ENCODE measurements around the gene MEGF10. TPM values are rescaled to one million over a fixed set of nuclear protein-coding genes. Genes with fewer than 3 reads are reported as not detected.

Gene MEGF10
- total and polyA plus RNA-seq, 2 of the 8 experiments (the other 6 are each of a cell fraction or from before 2014, with no cell fraction given): 38.2 to 53.1 TPM

DNA sequence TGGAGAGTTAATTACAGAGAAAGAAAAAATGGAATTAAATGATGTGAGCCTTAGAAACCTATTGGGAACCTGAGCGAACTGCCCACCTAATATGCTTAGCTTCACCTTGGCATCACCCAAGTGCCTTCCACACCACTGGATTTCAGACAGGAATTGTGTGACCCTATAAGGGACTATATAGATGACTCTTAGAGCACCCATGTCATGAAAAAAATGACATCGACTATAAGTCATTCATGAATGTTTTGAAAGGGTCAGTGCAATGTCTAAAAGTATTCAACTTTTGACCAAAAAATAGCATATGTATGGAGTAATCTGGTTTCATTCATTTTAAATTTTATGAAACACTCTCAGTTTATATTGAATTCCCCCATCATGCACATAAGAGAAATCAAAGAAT is 145.2 kb downstream of the MEGF10 start:
- ChIA-PET POLR2A (ENCODE audit: partially characterized antibody) (interaction anchor here (0.6 kb wide), 1 partner anchor 81 kb away, joined by 3 read pairs; no protein-coding TSS in a partner anchor), CTCF (ENCODE audit: partially characterized antibody) (interaction anchor here (0.6 to 1.7 kb wide), 3 partner anchors 10 to 62 kb away, joined by 3 to 4 read pairs (median 3); no protein-coding TSS in a partner anchor)
- no peak for FAIRE-seq
- H3K4ac ChIP-seq (replicated peaks; ENCODE audit: insufficient read length, low read depth, low read length): no peak overlapping the region
- no peak overlapping the region for H4K8ac ChIP-seq (ENCODE audit: extremely low read depth, insufficient read depth, low read length)
- no peaks in the 10 kb centered on the region for H3K9me3 ChIP-seq (ENCODE audit: insufficient read depth in 2 of 2, low read depth in 1 of 2, low read length in 1 of 2)
- 84% methylated on average over 2 of the region's 2 CpGs; no CpG with 5 or more reads in 1 of the 2 experiments for WGBS, 2 experiments (ENCODE audit: extremely low coverage in 1 of 2, insufficient coverage in 1 of 2, insufficient read length in 1 of 2, insufficient replicate concordance in 2 of 2, low coverage in 1 of 2, low lambda C conversion rate in 2 of 2, missing lambda C conversion rate in 1 of 2)
- no peaks in the 10 kb centered on the region for H4K20me1 ChIP-seq (replicated peaks in 1 of 2; ENCODE audit: control insufficient read depth in 1 of 2, insufficient read depth in 2 of 2, low read length in 2 of 2)
- H2BK20ac ChIP-seq (ENCODE audit: low read length): no peak overlapping the region
- no peaks in the 10 kb centered on the region for H3K23me2 ChIP-seq (ENCODE audit: low read depth, low read length)
- H3K36me3 ChIP-seq (ENCODE audit: control insufficient read depth in 2 of 4, insufficient read depth in 4 of 4, low read length in 3 of 4): peaks cover 0 to 7% (median under 1%) of the 10 kb centered on the region in 4 experiments; a peak in 1 of 8 replicates
- H3K79me1 ChIP-seq (ENCODE audit: low read depth, low read length): no peaks in the 10 kb centered on the region
- H3K14ac ChIP-seq (ENCODE audit: insufficient read length): no peak overlapping the region
- no peak overlapping the region for H3K18ac ChIP-seq (ENCODE audit: extremely low read depth, low read length)
- H2AFZ ChIP-seq (ENCODE audit: low read length): no peak overlapping the region
- H3K4me1 ChIP-seq (replicated peaks in 1 of 4; ENCODE audit: control insufficient read depth in 3 of 4, insufficient read depth in 4 of 4, low read length in 3 of 4): no peaks in the 10 kb centered on the region
- H2BK120ac ChIP-seq (replicated peaks; ENCODE audit: low read depth, low read length): no peak overlapping the region
- no peak for DNase-seq (ENCODE audit: low read depth in 1 of 2, low spot score in 2 of 2)
- no peak overlapping the region for H4K5ac ChIP-seq (ENCODE audit: insufficient read length, low read depth, low read length)
- no peaks in the 10 kb centered on the region for H3K79me2 ChIP-seq (ENCODE audit: control insufficient read depth in 1 of 2, insufficient read depth in 2 of 2, low read length in 2 of 2)
- no peak overlapping the region for H2BK12ac ChIP-seq (ENCODE audit: low read depth, low read length)
- no peak overlapping the region for H3K27ac ChIP-seq (ENCODE audit: low read depth, low read length)
- no peaks in the 10 kb centered on the region; a peak in 1 of 7 replicates for H3K27me3 ChIP-seq (replicated peaks in 1 of 4; ENCODE audit: control insufficient read depth in 3 of 4, extremely low read depth in 1 of 4, insufficient read depth in 3 of 4, low read length in 3 of 4)
- H3K4me3 ChIP-seq (ENCODE audit: extremely low read depth in 1 of 4, insufficient read depth in 2 of 4, low read depth in 3 of 4, low read length in 4 of 4): no peak overlapping the region
- H3K4me2 ChIP-seq (ENCODE audit: insufficient read depth in 1 of 2, low read depth in 2 of 2, low read length in 2 of 2): no peak overlapping the region
- H2BK15ac ChIP-seq (ENCODE audit: low read length): no peak overlapping the region
- no peak overlapping the region for H3K56ac ChIP-seq (replicated peaks; ENCODE audit: insufficient read length, low read depth, low read length)
- no peak overlapping the region for H2BK5ac ChIP-seq (ENCODE audit: low read depth, low read length)
- H2AK5ac ChIP-seq (ENCODE audit: low read depth, low read length): no peak overlapping the region
- no peak overlapping the region for H3K23ac ChIP-seq (ENCODE audit: insufficient read length)
- H4K91ac ChIP-seq (replicated peaks; ENCODE audit: insufficient read length, low read length): no peak overlapping the region
- no peak overlapping the region for H3K9ac ChIP-seq (replicated peaks in 1 of 4; ENCODE audit: extremely low read depth in 1 of 4, low read depth in 3 of 4, low read length in 3 of 4)

Measured in H1 (cell line).